ENCODE data around the gene KLHL29. TPM values are rescaled to one million over a fixed set of nuclear protein-coding genes. Genes with fewer than 3 reads are reported as not detected.

Gene KLHL29
- total RNA-seq, 2 donors from 2014 or later, result 1.0 to 2.4 TPM

- Histone ChIP-seq H3K27me3 (ENCODE audit: control insufficient read depth, insufficient read depth, low read length, poor library complexity, severe bottlenecking) (no peaks in the 10 kb centered on the region), H3K36me3 (ENCODE audit: control insufficient read depth, insufficient read depth, low read length) (peaks cover 4% of the 10 kb centered on the region), H3K4me1 (ENCODE audit: control insufficient read depth, insufficient read depth, low read length) (no peaks in the 10 kb centered on the region), H3K4me3 (ENCODE audit: low read length) (no peak overlapping the region), H3K9me3 (ENCODE audit: control insufficient read depth, low read length) (no peaks in the 10 kb centered on the region), H3K27ac (ENCODE audit: low read depth, low read length) (no peak overlapping the region), H3K9ac (ENCODE audit: extremely low read depth, low read length, poor library complexity, severe bottlenecking) (no peak overlapping the region)
- Mint-ChIP-seq H3K27me3 (ENCODE audit: insufficient read depth) (no peaks in the 10 kb centered on the region), H3K27ac (no peak overlapping the region), H3K4me3 (no peak overlapping the region), H3K4me1 (peaks cover 5% of the 10 kb centered on the region), H3K9me3 (peaks cover 15% of the 10 kb centered on the region), H3K36me3 (ENCODE audit: low read depth) (peaks cover 12% of the 10 kb centered on the region)
- no peak for TF ChIP-seq CTCF (conservative IDR thresholded peaks at IDR 0.05)
- WGBS, 2 experiments (ENCODE audit: insufficient coverage in 1 of 2, insufficient read length in 1 of 2), result 84 to 100% methylated on average over 1 to 8 of the region's 8 CpGs
- no peak for DNase-seq
Measured at GRCh38 chr2:23745068-23745725, 360.2 kb downstream of the KLHL29 start.

- Mint-ChIP-seq H3K9me3 (peaks cover 13% of the 10 kb centered on the region), H3K4me3 (no peak overlapping the region), H3K27ac (no peak overlapping the region), H3K36me3 (ENCODE audit: low read depth) (peaks cover 12% of the 10 kb centered on the region), H3K4me1 (peaks cover 10% of the 10 kb centered on the region), H3K27me3 (ENCODE audit: insufficient read depth) (no peaks in the 10 kb centered on the region)
- no peak overlapping the region for H3K27ac ChIP-seq (ENCODE audit: low read depth, low read length)
- H3K9ac ChIP-seq (ENCODE audit: extremely low read depth, low read length, poor library complexity, severe bottlenecking), result no peak overlapping the region
- no peaks in the 10 kb centered on the region for H3K9me3 ChIP-seq (ENCODE audit: control insufficient read depth, low read length)
- peaks cover 6% of the 10 kb centered on the region for H3K36me3 ChIP-seq (ENCODE audit: control insufficient read depth, insufficient read depth, low read length)
- no peaks in the 10 kb centered on the region for H3K4me1 ChIP-seq (ENCODE audit: control insufficient read depth, insufficient read depth, low read length)
- no peak overlapping the region for H3K4me3 ChIP-seq (ENCODE audit: low read length)
- H3K27me3 ChIP-seq (ENCODE audit: control insufficient read depth, insufficient read depth, low read length, poor library complexity, severe bottlenecking), result no peaks in the 10 kb centered on the region
- no peak for TF ChIP-seq CTCF (conservative IDR thresholded peaks at IDR 0.05)
- DNase-seq, result no peak
Measured at GRCh38 chr2:23745726-23746105, 360.7 kb downstream of the KLHL29 start.

GRCh38 chr2:23746141-23746863 is 361.3 kb downstream of the KLHL29 start:
- H3K4me1 Mint-ChIP-seq, result peaks cover 14% of the 10 kb centered on the region
- peaks cover 12% of the 10 kb centered on the region for H3K9me3 Mint-ChIP-seq

More at GRCh38 chr2:23746141-23746863, 361.3 kb downstream of the KLHL29 start:
- Histone ChIP-seq H3K4me1 (ENCODE audit: control insufficient read depth, insufficient read depth, low read length) (no peaks in the 10 kb centered on the region), H3K9me3 (ENCODE audit: control insufficient read depth, low read length) (no peaks in the 10 kb centered on the region), H3K27ac (ENCODE audit: low read depth, low read length) (no peak overlapping the region), H3K4me3 (ENCODE audit: low read length) (no peak overlapping the region), H3K36me3 (ENCODE audit: control insufficient read depth, insufficient read depth, low read length) (peaks cover 12% of the 10 kb centered on the region), H3K27me3 (ENCODE audit: control insufficient read depth, insufficient read depth, low read length, poor library complexity, severe bottlenecking) (no peaks in the 10 kb centered on the region), H3K9ac (ENCODE audit: extremely low read depth, low read length, poor library complexity, severe bottlenecking) (no peak overlapping the region)
- Mint-ChIP-seq H3K27ac (no peak overlapping the region), H3K4me3 (no peak overlapping the region), H3K36me3 (ENCODE audit: low read depth) (peaks cover 11% of the 10 kb centered on the region), H3K27me3 (ENCODE audit: insufficient read depth) (no peaks in the 10 kb centered on the region)
- 97 to 100% methylated on average over 1 to 2 of the region's 2 CpGs for WGBS, 2 experiments (ENCODE audit: insufficient coverage in 1 of 2, insufficient read length in 1 of 2)
- no peak for DNase-seq
- no peak for TF ChIP-seq CTCF (conservative IDR thresholded peaks at IDR 0.05)

All from endodermal cell (in vitro differentiated cells).